ENCODE data around the gene STK32A.
"Not testable (repeated sequence)": the region's sequence is repeated elsewhere in the genome, so short reads cannot be mapped to it uniquely, and the experiment has no call there.

STK32A gene

DNA sequence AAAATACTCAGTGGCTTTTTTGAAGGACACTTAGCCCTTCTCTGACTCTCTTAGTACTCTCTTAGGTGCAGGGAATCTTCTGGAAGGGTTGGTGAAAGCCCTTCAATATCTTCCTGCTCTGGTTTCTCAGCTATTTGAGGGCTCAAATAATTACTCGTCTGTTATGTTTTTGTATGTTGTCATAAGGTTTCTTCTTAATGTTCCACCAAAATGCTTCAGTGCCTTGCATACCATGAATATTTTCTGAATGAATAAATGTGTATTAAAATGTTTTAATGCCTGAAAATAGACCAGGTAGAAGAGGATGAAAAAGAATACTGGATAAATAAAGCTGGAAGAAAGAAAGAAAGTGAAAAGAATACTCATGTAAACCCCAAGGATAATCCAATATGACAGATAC lies 124.3 kb downstream of the STK32A start:
- H3K4me3 ChIP-seq (ENCODE audit: low read length): no peak overlapping the region
- no peak for TF ChIP-seq CTCF (IDR thresholded peaks at IDR 0.05; ENCODE audit: insufficient read depth, low read depth, low read length, missing control alignments)
- DNase-seq (ENCODE audit: low read depth): no peak

DNA sequence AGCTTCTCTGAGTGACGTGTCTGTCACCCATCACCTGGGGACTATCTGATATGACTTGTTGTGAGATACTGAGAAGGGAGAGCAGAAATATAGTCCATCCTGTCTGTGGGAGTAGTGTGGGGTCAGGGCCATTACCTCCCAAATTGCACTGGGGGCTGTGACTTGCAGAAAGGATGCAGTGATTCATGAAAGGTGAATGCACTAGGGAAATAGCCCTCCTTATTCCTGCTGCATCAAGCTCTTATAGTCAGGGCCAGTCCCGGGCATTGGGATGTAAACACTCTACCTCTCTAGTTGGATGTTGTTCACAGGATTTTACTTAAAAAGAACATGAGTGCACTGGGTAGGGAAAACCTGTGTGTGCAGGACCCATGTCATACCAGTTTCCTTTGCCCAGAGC lies 124.8 kb downstream of the STK32A start:
- DNase-seq (ENCODE audit: low read depth): no peak
- no peak for TF ChIP-seq CTCF (IDR thresholded peaks at IDR 0.05; ENCODE audit: insufficient read depth, low read depth, low read length, missing control alignments)
- H3K4me3 ChIP-seq (ENCODE audit: low read length): no peak overlapping the region

- H3K4me3 ChIP-seq (ENCODE audit: low read length): no peak overlapping the region
- no peak for TF ChIP-seq CTCF (IDR thresholded peaks at IDR 0.05; ENCODE audit: insufficient read depth, low read depth, low read length, missing control alignments)
- DNase-seq (ENCODE audit: low read depth): no peak
These were observed 126.0 kb downstream of the STK32A start for GRCh38 chr5:147360816-147361215.

- H3K4me3 ChIP-seq (ENCODE audit: low read length): no peak overlapping the region
- peak; percentile 5 for DNase-seq (ENCODE audit: low read depth)
- TF ChIP-seq CTCF (IDR thresholded peaks at IDR 0.05; ENCODE audit: insufficient read depth, low read depth, low read length, missing control alignments): no peak
These were observed 126.8 kb downstream of the STK32A start for GRCh38 chr5:147361441-147362175.

GRCh38 chr5:147367381-147367780 lies 132.6 kb downstream of the STK32A start:
- not testable (repeated sequence) for H3K4me3 ChIP-seq (ENCODE audit: low read length); DNase-seq (ENCODE audit: low read depth)

DNA sequence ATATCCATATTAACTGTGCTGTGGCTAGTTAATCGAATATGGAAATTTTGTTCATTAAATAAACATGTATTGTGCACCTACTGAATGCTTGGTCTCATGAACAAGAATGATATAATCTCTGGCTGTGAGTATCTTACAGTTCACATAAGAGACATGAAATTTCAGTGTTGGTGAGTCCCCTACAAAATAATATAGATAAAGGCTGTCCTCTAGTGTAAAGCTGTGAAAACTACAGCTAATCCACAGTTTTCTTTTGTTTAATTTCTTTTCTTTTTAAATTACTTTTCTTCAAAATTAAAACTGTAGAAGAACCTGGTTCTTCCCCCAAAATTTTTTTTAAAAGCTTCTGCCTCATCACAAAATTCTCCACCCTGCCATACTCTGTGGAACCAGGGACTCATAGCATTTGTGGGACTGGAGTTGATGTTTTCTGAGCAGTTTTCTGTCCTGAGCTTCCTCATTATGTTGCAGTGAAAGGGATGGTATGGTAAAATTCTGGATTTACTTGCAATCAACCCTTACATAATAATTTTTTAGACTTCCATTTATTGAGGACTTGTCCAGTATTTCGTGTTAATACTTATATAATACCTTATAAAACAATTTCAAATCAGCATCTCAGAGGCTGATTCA lies 135.0 kb downstream of the STK32A start:
- H3K4me3 ChIP-seq (ENCODE audit: low read length): no peak overlapping the region
- peak; percentile 29 for DNase-seq (ENCODE audit: low read depth)
- TF ChIP-seq CTCF (IDR thresholded peaks at IDR 0.05; ENCODE audit: insufficient read depth, low read depth, low read length, missing control alignments): peak; percentile 51

DNA sequence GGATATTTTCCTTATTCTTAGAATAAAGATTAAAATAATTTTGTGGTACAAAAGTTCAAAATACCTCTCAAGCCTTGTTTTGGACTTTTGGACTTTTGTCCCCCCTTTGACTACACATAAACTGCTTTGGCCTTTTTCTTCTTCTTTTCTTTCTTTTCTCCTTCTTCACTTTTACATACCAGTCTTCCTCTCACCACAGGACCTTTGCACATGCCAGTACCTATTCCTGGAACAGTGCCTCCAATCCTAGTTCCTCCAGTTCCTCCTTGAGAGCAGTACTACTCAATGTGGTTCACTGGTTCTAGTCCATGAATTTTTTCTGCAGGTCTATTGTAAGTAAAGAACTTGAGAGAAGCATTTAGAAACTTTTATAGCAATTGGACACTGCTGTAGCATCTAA lies 136.5 kb downstream of the STK32A start:
- DNase-seq (ENCODE audit: low read depth): no peak
- H3K4me3 ChIP-seq (ENCODE audit: low read length): no peak overlapping the region
- TF ChIP-seq CTCF (IDR thresholded peaks at IDR 0.05; ENCODE audit: insufficient read depth, low read depth, low read length, missing control alignments): no peak

All from epithelial cell of esophagus (primary cell).